Endothelial cell of umbilical vein (primary cell): ENCODE data around the gene VAV2.

Source experiments
- CTCF ChIP-seq, 2 donors: IDR thresholded peaks; 1 replicate in 1 of 2; 2 replicates in 1 of 2; pipeline ENCODE4 v1.5.1; 2011; ENCODE audit warnings: low read length in 2 of 2, mild to moderate bottlenecking in 2 of 2, moderate library complexity in 2 of 2, control low read depth in 1 of 2, inconsistent platforms in 1 of 2, low read depth in 1 of 2; ENCODE audit not compliant: insufficient read depth in 1 of 2; ENCODE audit errors: extremely low read depth in 1 of 2
- JUN ChIP-seq: IDR thresholded peaks from 2 replicates; pipeline ENCODE4 v1.6.1; 2011; ENCODE audit warnings: borderline replicate concordance, low read depth; ENCODE audit not compliant: insufficient read length, insufficient read depth
- POLR2A ChIP-seq: IDR thresholded peaks from 2 replicates; pipeline ENCODE4 v1.6.1; 2012; ENCODE audit warnings: low read depth, mild to moderate bottlenecking, control low read depth, low read length
- POLR2AphosphoS5 ChIP-seq: IDR thresholded peaks from 2 replicates; pipeline ENCODE4 v1.6.1; 2012; ENCODE audit warnings: low read depth, mild to moderate bottlenecking, control low read depth, low read length, moderate library complexity; ENCODE audit not compliant: insufficient read depth

- TF ChIP-seq CTCF (IDR thresholded peaks at IDR 0.05; ENCODE audit: extremely low read depth in 1 of 2, insufficient read depth in 1 of 2, low read depth in 1 of 2, low read length in 2 of 2) (no peak), JUN (no peak), POLR2A (no peak), POLR2AphosphoS5 (no peak)
These were observed 229.4 kb downstream of the VAV2 start for GRCh38 chr9:133762488-133763271.
